ENCODE data around the gene SLC37A1.

DNA sequence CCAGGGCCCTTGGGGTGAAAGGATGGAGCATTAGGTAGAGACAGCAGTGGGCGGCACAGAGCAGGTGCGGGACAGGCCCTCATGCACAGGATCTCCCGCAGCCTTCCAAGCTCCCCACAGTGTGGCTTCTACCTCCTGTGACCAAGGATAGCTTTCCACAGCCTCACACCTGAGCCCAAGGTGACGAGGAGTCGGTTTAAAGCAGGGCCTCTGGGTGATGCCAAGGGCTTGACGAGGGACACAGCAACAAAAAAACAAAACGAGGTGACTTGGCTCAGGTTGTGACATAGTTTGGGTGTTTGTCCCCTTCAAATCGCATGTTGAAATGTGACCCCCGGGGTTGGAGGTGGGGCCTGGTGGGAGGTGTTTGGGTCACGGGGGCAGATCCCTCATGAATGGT is 32.9 kb upstream of the SLC37A1 start:
- TF ChIP-seq, protein P1, sequence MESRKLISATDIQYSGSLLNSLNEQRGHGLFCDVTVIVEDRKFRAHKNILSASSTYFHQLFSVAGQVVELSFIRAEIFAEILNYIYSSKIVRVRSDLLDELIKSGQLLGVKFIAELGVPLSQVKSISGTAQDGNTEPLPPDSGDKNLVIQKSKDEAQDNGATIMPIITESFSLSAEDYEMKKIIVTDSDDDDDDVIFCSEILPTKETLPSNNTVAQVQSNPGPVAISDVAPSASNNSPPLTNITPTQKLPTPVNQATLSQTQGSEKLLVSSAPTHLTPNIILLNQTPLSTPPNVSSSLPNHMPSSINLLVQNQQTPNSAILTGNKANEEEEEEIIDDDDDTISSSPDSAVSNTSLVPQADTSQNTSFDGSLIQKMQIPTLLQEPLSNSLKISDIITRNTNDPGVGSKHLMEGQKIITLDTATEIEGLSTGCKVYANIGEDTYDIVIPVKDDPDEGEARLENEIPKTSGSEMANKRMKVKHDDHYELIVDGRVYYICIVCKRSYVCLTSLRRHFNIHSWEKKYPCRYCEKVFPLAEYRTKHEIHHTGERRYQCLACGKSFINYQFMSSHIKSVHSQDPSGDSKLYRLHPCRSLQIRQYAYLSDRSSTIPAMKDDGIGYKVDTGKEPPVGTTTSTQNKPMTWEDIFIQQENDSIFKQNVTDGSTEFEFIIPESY (IDR thresholded peaks at IDR 0.05; ENCODE audit: extremely low read depth, insufficient replicate concordance, low read length) = no peak
- TF ChIP-seq, protein P2, sequence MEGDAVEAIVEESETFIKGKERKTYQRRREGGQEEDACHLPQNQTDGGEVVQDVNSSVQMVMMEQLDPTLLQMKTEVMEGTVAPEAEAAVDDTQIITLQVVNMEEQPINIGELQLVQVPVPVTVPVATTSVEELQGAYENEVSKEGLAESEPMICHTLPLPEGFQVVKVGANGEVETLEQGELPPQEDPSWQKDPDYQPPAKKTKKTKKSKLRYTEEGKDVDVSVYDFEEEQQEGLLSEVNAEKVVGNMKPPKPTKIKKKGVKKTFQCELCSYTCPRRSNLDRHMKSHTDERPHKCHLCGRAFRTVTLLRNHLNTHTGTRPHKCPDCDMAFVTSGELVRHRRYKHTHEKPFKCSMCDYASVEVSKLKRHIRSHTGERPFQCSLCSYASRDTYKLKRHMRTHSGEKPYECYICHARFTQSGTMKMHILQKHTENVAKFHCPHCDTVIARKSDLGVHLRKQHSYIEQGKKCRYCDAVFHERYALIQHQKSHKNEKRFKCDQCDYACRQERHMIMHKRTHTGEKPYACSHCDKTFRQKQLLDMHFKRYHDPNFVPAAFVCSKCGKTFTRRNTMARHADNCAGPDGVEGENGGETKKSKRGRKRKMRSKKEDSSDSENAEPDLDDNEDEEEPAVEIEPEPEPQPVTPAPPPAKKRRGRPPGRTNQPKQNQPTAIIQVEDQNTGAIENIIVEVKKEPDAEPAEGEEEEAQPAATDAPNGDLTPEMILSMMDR (IDR thresholded peaks at IDR 0.05 in 2 of 3, conservative IDR thresholded peaks at IDR 0.05 in 1 of 3; ENCODE audit: borderline replicate concordance in 1 of 3, insufficient read depth in 1 of 3, low read depth in 2 of 3, low read length in 2 of 3) = no peak
- TF ChIP-seq POLR2A (IDR thresholded peaks at IDR 0.05; ENCODE audit: borderline replicate concordance, extremely low read depth, insufficient read depth, insufficient read length) (no peak), EZH2 (IDR thresholded peaks at IDR 0.05) (no peak), POLR2AphosphoS5 (IDR thresholded peaks at IDR 0.05; ENCODE audit: low read depth, low read length) (no peak), SRF (IDR thresholded peaks at IDR 0.05; ENCODE audit: low read depth) (no peak), SP1 (IDR thresholded peaks at IDR 0.05; ENCODE audit: low read depth) (no peak), TCF7L2 (IDR thresholded peaks at IDR 0.05; ENCODE audit: borderline replicate concordance, extremely low read depth, insufficient read depth, insufficient read length) (no peak), RAD21 (IDR thresholded peaks at IDR 0.05; ENCODE audit: low read depth) (no peak), JUND (IDR thresholded peaks at IDR 0.05) (no peak), EZH2phosphoT487 (IDR thresholded peaks at IDR 0.05; ENCODE audit: borderline replicate concordance) (no peak)
- TF ChIP-seq, protein P3, sequence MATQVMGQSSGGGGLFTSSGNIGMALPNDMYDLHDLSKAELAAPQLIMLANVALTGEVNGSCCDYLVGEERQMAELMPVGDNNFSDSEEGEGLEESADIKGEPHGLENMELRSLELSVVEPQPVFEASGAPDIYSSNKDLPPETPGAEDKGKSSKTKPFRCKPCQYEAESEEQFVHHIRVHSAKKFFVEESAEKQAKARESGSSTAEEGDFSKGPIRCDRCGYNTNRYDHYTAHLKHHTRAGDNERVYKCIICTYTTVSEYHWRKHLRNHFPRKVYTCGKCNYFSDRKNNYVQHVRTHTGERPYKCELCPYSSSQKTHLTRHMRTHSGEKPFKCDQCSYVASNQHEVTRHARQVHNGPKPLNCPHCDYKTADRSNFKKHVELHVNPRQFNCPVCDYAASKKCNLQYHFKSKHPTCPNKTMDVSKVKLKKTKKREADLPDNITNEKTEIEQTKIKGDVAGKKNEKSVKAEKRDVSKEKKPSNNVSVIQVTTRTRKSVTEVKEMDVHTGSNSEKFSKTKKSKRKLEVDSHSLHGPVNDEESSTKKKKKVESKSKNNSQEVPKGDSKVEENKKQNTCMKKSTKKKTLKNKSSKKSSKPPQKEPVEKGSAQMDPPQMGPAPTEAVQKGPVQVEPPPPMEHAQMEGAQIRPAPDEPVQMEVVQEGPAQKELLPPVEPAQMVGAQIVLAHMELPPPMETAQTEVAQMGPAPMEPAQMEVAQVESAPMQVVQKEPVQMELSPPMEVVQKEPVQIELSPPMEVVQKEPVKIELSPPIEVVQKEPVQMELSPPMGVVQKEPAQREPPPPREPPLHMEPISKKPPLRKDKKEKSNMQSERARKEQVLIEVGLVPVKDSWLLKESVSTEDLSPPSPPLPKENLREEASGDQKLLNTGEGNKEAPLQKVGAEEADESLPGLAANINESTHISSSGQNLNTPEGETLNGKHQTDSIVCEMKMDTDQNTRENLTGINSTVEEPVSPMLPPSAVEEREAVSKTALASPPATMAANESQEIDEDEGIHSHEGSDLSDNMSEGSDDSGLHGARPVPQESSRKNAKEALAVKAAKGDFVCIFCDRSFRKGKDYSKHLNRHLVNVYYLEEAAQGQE (IDR thresholded peaks at IDR 0.05; ENCODE audit: low read depth) = no peak
- TF ChIP-seq, protein P4, sequence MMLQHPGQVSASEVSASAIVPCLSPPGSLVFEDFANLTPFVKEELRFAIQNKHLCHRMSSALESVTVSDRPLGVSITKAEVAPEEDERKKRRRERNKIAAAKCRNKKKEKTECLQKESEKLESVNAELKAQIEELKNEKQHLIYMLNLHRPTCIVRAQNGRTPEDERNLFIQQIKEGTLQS (IDR thresholded peaks at IDR 0.05) = no peak

Measured in HCT116 (cell line).